Activated naive CD8-positive, alpha-beta T cell treated with anti-CD3 and anti-CD28 coated beads, Interleukin-2, amount 50 U/mL, for 24 hours (primary cell): ENCODE data around the gene GPNMB.

Experiments used
- ATAC-seq: fragments of 150-1000 bp; cut with Tn5 transposase; one replicate; pipeline ENCODE4 v1.10.0; 2021
- DNase-seq: peaks from one replicate; pipeline ENCODE4 v3.0.0; 2021
- H3K27ac Mint-ChIP-seq: one replicate; pipeline ENCODE4 v1.8.0; 2021; ENCODE audit warnings: mild to moderate bottlenecking, mixed read lengths
- H3K27me3 Mint-ChIP-seq: one replicate; pipeline ENCODE4 v1.8.0; 2021; ENCODE audit warnings: mixed read lengths
- H3K36me3 Mint-ChIP-seq: one replicate; pipeline ENCODE4 v1.8.0; 2021; ENCODE audit warnings: low read depth, mixed read lengths
- H3K4me1 Mint-ChIP-seq: one replicate; pipeline ENCODE4 v1.8.0; 2021; ENCODE audit warnings: mixed read lengths
- H3K4me3 Mint-ChIP-seq: one replicate; pipeline ENCODE4 v1.8.0; 2021; ENCODE audit warnings: mild to moderate bottlenecking, moderate library complexity, mixed read lengths
- H3K9me3 Mint-ChIP-seq: one replicate; pipeline ENCODE4 v1.8.0; 2021; ENCODE audit warnings: mixed read lengths

The GPNMB gene

DNA sequence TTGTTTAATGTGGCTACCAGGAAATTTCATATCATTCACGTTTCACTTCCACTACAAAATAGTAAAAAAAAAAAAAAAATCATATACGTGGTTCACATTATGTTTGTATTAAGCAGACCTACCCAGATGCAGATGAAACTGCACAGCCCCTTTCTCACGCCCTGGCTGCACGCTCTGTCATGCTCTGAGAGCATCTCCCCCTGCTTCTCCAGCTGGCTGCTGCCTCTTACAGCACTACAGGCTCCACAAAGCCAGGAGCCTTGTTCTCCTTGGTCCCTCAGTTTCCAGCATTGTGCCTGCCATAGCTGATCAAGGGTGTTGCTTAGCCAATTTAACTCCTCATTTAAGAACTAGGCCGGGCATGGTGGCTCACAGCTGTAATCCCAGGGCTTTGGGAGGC is 6.9 kb upstream of the GPNMB start:
- DNase-seq, result no peak
- no peak overlapping the region for H3K27ac Mint-ChIP-seq
- no peaks in the 10 kb centered on the region for H3K36me3 Mint-ChIP-seq
- H3K4me1 Mint-ChIP-seq, result no peaks in the 10 kb centered on the region
- no peak overlapping the region for H3K4me3 Mint-ChIP-seq
- no peak for ATAC-seq
- H3K9me3 Mint-ChIP-seq, result no peaks in the 10 kb centered on the region
- H3K27me3 Mint-ChIP-seq, result peaks cover 11% of the 10 kb centered on the region

DNA sequence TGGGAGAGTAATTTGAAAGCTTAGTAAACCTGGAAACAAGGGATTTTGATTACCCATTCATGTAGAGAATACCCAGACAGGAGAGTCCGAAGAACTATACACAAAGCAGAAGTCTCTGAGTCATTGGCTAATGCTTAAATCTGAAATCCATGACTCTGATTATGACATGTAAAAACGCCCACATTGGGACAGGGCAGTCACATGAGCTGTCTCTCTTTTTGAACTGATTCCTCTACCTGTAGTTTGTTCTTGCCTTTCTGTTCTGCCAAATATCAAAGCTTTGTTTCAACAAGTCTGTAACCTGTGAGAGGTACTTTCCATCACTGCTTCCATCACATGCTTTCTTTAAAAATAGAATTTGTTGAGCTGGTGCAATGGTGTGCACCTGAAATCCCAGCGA is 4.3 kb upstream of the GPNMB start:
- Mint-ChIP-seq H3K4me3 (no peak overlapping the region), H3K4me1 (no peaks in the 10 kb centered on the region), H3K9me3 (no peaks in the 10 kb centered on the region), H3K27ac (no peak overlapping the region), H3K27me3 (peaks cover 27% of the 10 kb centered on the region), H3K36me3 (no peaks in the 10 kb centered on the region)
- no peak for DNase-seq
- no peak for ATAC-seq

DNA sequence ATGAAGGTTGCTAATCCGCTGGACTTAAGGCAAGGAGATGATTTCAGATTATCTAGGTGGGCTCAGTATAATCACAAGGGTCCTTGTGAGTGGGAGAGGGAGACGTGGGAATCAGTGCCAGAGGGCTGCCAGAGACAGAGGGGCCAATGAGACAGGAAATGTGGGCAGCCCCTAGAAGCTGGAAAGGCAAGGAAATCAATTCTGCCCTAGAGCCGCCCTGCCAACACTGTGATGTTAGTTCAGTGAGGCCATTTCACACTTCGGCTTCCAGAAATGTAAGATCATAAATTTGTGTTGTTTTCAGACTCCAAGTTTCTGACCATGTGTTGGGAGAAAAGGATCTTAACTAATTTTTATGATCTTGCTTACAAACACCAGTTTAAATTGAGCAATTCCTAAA is 3.6 kb upstream of the GPNMB start:
- Mint-ChIP-seq H3K9me3 (no peaks in the 10 kb centered on the region), H3K36me3 (no peaks in the 10 kb centered on the region), H3K27ac (no peak overlapping the region), H3K27me3 (peaks cover 29% of the 10 kb centered on the region), H3K4me1 (peaks cover under 1% of the 10 kb centered on the region), H3K4me3 (no peak overlapping the region)
- DNase-seq, result no peak
- ATAC-seq, result no peak

DNA sequence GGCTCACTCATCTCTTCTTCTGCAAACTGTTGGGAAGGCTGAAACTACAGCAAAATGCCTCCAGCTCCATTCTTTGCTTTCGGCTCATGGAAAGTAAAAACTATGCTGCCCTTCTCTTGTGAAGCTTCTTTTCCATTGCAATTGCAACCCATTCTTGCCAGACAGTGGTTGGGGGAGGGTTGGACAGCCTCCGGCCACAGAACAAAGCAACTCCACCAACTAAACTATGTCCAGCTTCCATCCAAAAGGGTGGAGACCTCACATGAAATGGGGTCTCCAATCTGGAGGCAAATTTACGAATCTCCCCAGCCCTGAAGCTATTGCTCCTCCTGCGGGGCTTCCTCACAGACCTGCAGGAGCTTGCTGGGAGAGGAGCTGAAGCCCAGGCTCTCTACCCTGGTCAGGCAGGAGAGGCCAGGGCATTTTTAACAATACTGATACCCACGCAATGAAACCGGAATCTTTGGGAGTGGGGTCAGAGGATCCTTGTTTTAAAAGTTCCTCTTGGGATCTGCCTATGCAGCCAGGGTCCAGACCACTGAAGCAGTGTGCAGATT is 549 bp downstream of the GPNMB start:
- Mint-ChIP-seq H3K27me3 (peaks cover 65% of the 10 kb centered on the region), H3K36me3 (no peaks in the 10 kb centered on the region), H3K4me3 (no peak overlapping the region), H3K9me3 (peaks cover 15% of the 10 kb centered on the region), H3K27ac (no peak overlapping the region), H3K4me1 (peaks cover 2% of the 10 kb centered on the region)
- ATAC-seq (no peak), DNase-seq (no peak)

DNA sequence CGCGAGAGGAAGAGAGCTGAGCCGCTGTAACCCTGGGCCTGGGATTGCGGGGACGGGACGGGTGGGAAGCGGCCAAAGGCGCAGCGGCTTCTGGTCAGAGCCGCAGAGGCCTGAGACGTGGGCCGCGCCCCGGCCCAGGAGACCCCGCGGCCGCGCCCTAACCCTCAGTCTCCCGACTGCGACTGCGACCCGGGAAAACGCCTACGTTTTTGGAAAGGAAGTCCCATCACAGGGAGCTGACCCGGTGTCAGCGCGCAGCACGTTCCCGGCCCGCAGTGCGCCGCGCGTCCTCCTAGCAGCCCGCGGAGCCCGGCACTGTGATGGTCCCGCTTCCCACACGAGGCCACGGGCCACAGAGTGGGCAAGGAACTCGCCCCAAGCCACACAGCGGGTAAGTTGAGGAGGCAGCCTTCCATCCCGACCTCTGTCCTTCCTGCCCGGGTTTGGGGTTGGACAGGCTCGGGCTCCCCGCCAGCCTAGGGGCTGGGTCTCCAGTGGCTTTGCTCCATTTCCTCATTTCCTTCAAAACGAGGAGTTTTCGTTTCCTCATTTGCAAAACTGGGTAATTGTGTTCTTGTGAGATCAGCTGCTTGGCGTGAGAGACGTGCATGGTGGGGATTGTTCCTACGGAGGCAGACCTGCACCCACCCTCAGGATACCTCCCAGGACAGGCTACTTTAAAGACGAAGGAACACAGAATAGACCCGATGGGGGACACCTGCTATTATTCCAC is 1.2 kb downstream of the GPNMB start:
- Mint-ChIP-seq H3K4me3 (peak overlapping the region; percentile 47), H3K36me3 (no peaks in the 10 kb centered on the region), H3K9me3 (peaks cover 21% of the 10 kb centered on the region), H3K4me1 (peaks cover 2% of the 10 kb centered on the region), H3K27ac (no peak overlapping the region), H3K27me3 (peaks cover 67% of the 10 kb centered on the region)
- ATAC-seq (no peak), DNase-seq (no peak)

DNA sequence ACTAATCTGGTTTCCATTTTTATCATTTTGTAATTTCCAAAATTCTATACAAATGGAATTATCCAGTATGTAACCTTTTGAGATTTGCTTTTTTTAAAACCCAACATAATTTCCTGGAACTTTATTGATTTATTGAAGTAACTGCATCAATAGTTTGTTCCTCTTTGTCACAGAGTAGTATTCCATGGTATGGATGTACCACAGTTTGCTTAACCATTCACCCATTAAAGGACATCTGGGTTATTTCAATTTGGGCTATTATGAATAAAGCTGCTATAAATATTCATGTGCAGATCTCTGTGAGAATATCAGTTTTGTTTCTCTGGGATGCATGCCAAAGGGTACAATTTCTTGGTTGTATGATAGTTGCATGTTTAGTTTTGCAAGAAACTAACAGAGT is 2.9 kb downstream of the GPNMB start:
- DNase-seq (no peak), ATAC-seq (no peak)
- no peak overlapping the region for H3K27ac Mint-ChIP-seq
- H3K36me3 Mint-ChIP-seq, result no peaks in the 10 kb centered on the region
- H3K4me1 Mint-ChIP-seq, result peaks cover 2% of the 10 kb centered on the region
- peaks cover 66% of the 10 kb centered on the region for H3K27me3 Mint-ChIP-seq
- no peak overlapping the region for H3K4me3 Mint-ChIP-seq
- H3K9me3 Mint-ChIP-seq, result peaks cover 21% of the 10 kb centered on the region

DNA sequence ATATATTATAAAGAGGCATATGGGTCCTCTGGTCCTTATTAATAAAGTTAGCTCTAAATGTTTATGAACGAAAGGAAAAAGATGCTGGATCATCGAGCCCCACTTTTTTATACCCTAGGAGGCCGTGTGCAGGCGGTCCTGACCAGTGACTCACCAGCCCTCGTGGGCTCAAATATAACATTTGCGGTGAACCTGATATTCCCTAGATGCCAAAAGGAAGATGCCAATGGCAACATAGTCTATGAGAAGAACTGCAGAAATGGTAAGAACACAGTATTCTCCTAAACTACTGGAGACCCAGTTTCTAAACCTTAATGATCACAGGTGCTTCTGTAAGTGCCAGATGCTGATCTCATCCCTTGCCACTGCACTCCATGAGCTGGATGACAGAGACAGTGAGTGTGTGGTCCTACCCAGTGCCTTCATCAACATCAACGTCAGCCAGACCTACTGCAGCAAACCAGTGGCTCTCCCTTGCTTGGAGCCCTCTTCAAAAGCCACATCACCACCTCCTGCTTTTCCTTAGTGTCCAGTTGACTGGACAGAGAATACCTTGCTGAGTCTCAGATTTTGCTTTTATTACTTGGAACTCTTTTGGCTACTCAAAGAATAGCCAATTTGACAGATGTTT is 7.6 kb downstream of the GPNMB start:
- Mint-ChIP-seq H3K4me3 (no peak overlapping the region), H3K27ac (no peak overlapping the region), H3K36me3 (no peaks in the 10 kb centered on the region), H3K27me3 (peaks cover 46% of the 10 kb centered on the region), H3K4me1 (no peaks in the 10 kb centered on the region), H3K9me3 (peaks cover 21% of the 10 kb centered on the region)
- ATAC-seq, result no peak
- no peak for DNase-seq

DNA sequence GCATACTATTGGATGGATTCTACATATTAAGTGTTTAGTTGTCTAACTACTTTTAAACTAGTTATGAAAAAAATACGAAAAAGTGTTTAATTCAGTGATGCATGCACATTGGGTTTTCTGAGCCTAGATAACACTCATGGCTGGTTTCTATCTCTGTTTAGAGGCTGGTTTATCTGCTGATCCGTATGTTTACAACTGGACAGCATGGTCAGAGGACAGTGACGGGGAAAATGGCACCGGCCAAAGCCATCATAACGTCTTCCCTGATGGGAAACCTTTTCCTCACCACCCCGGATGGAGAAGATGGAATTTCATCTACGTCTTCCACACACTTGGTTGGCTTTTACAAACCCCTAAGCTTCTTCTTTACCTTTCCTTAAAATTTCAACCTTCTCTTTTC is 10.2 kb downstream of the GPNMB start:
- no peaks in the 10 kb centered on the region for H3K36me3 Mint-ChIP-seq
- no peaks in the 10 kb centered on the region for H3K4me1 Mint-ChIP-seq
- peaks cover 26% of the 10 kb centered on the region for H3K27me3 Mint-ChIP-seq
- peaks cover 10% of the 10 kb centered on the region for H3K9me3 Mint-ChIP-seq
- DNase-seq (no peak), ATAC-seq (no peak)
- H3K4me3 Mint-ChIP-seq, result no peak overlapping the region
- no peak overlapping the region for H3K27ac Mint-ChIP-seq

DNA sequence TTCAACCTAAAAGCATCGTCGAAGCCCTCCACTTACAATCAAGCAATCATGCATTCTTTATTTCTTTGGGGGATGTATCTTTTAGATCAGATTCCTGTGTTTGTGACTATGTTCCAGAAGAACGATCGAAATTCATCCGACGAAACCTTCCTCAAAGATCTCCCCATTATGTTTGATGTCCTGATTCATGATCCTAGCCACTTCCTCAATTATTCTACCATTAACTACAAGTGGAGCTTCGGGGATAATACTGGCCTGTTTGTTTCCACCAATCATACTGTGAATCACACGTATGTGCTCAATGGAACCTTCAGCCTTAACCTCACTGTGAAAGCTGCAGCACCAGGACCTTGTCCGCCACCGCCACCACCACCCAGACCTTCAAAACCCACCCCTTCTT is 13.8 kb downstream of the GPNMB start:
- peaks cover 11% of the 10 kb centered on the region for H3K27me3 Mint-ChIP-seq
- no peak for ATAC-seq
- no peak overlapping the region for H3K4me3 Mint-ChIP-seq
- H3K36me3 Mint-ChIP-seq, result no peaks in the 10 kb centered on the region
- H3K4me1 Mint-ChIP-seq, result peaks cover 1% of the 10 kb centered on the region
- no peak overlapping the region for H3K27ac Mint-ChIP-seq
- no peaks in the 10 kb centered on the region for H3K9me3 Mint-ChIP-seq
- DNase-seq, result no peak

DNA sequence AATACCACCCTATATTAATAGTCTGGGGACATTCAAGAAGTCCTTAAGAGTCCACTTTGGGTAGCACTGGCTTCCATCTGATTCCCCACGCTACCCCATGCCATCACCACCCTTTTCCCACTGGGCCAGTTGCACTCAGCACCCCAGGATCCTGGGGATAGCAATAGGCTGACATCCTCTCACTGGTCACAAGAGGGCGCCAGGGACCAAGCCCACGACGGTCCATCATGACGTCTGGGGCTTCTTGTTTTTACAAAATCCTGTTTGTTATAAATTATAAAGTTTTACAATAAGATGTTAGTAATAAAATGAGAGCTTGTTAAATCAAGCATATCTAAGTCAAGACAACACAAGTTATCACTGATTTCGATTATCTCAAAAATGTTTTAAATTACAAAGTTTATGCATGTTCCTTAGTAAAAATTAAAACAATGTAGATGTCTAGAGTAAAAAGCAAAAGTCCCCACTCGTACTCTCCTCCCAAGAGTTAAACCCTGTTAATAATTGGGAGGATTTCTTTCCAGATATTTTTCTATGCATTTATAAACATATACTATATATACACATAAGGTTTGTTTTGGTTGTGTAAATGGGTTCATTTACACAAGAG is 15.4 kb downstream of the GPNMB start:
- peaks cover 6% of the 10 kb centered on the region for H3K27me3 Mint-ChIP-seq

DNA sequence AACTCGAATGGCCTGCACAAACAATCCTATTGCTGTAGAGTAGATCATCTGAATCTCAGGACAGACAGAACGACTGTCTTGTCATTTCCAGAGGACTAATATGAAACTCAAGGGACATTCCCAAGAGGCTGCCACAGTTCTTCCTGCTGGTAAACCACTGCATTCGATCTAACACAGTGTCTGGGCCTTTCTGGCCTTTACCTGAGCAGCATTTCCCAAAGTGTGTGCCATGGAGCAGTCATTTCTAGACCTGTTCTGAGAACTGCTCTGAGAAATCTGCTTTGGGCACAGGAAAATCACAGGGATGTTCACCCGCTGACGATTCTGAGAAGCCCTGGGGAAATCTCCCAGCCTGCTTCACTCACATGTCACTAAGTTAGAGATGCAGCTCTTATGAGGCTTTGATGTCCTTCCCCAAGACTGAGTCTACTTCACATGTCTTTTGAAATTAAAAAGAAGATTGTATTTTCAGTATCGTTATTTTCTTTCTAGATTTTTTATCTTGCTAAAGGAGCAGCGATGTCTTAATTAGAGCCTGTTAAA is 18.4 kb downstream of the GPNMB start:
- peak; percentile 59 for ATAC-seq
- H3K4me3 Mint-ChIP-seq, result no peak overlapping the region
- no peaks in the 10 kb centered on the region for H3K9me3 Mint-ChIP-seq
- no peak overlapping the region for H3K27ac Mint-ChIP-seq
- H3K27me3 Mint-ChIP-seq, result peaks cover 3% of the 10 kb centered on the region
- peaks cover 1% of the 10 kb centered on the region for H3K4me1 Mint-ChIP-seq
- H3K36me3 Mint-ChIP-seq, result no peaks in the 10 kb centered on the region
- DNase-seq, result no peak

More for the DNA sequence above, 15.4 kb downstream of the GPNMB start:
- Mint-ChIP-seq H3K9me3 (no peaks in the 10 kb centered on the region), H3K36me3 (no peaks in the 10 kb centered on the region), H3K27ac (no peak overlapping the region), H3K4me3 (no peak overlapping the region), H3K4me1 (peaks cover 1% of the 10 kb centered on the region)
- ATAC-seq, result peak; percentile 84
- DNase-seq, result peak; percentile 65

DNA sequence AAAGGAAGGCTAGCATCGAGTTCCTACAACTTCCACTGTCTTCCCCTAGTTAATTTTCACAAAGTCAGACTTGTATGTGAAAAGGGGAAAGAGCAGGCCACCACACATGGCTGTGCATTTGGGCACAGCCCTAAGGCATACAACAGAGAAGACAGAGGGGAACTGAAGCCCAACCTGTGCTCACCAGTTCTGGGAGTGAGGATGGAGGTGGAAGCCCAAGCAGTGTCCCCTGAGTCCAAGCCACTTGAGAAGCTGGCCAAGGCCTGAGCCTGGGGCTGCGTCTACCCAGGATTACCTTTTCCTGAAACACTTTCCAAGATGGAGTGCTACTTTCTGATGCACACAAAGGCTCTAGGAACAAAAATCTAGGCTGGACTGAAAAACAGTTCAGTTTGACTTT is 20.3 kb downstream of the GPNMB start:
- H3K27me3 Mint-ChIP-seq, result peaks cover 3% of the 10 kb centered on the region
- peaks cover 1% of the 10 kb centered on the region for H3K4me1 Mint-ChIP-seq

DNA sequence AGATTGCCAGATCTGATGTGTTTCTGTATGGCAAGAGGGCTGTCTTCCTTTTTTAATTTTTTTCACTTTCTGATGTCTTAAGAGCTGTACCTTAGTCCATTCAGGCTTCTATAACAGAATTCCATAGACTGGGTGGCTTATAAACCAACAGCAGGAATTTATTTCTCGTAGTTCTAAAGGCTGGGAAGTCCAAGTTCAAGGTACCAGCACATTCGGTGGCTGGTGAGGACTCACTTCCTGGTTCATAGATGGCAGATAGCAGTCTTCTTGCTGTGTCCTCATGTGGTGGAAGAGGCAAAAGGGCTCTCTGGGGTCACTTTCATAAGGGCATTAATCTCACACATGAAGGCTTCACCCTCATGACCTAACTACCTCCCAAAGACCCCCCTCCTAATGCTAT is 20.8 kb downstream of the GPNMB start:
- Mint-ChIP-seq H3K36me3 (no peaks in the 10 kb centered on the region), H3K27ac (no peak overlapping the region), H3K9me3 (no peaks in the 10 kb centered on the region), H3K27me3 (peaks cover 6% of the 10 kb centered on the region), H3K4me3 (no peak overlapping the region), H3K4me1 (peaks cover 4% of the 10 kb centered on the region)
- no peak for DNase-seq
- ATAC-seq, result no peak

More for the DNA sequence above, 20.3 kb downstream of the GPNMB start:
- DNase-seq (no peak), ATAC-seq (no peak)
- Mint-ChIP-seq H3K27ac (no peak overlapping the region), H3K9me3 (no peaks in the 10 kb centered on the region), H3K4me3 (no peak overlapping the region), H3K36me3 (no peaks in the 10 kb centered on the region)

DNA sequence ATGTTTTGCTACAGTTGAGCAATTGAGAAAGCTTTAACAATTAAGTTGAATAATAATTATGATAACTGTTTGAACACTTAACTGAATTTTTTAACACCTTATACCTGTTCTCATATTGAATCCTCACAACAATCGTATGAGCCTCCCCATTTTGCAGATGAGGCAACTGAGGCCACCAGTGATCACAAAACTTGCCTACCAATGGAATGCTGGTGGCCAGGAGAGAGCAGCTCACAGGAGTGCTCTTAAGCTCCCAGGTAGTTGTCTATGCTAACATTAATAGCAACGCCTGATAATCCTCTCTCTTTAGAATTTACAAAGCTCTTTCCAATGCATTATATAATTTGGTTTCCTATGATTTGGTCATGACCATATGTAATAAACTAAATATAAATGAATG is 21.6 kb downstream of the GPNMB start:
- Mint-ChIP-seq H3K36me3 (no peaks in the 10 kb centered on the region), H3K4me1 (peaks cover 10% of the 10 kb centered on the region), H3K4me3 (no peak overlapping the region), H3K9me3 (no peaks in the 10 kb centered on the region), H3K27ac (no peak overlapping the region), H3K27me3 (peaks cover 10% of the 10 kb centered on the region)
- ATAC-seq (no peak), DNase-seq (no peak)

DNA sequence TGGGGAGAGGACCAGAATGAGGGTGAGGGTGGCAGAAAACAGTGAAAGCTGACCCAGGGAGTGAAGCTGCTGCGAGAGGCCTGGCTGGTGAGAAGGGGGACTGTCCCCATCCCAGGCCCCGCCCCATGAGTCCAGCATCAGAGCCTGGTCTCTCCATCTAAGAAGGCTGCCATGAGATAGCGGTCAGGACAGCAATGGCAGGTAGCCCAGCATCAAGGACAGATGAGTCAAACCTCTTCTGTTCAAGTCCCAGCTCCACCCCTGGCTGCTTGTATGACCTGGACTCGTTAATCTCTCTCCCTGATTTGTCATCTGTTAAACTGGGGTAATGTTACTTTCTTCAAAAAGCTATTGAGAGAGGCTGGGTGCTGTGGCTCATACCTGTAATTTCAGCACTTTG is 22.2 kb downstream of the GPNMB start:
- Mint-ChIP-seq H3K9me3 (no peaks in the 10 kb centered on the region), H3K36me3 (no peaks in the 10 kb centered on the region), H3K4me1 (peaks cover 15% of the 10 kb centered on the region), H3K4me3 (no peak overlapping the region), H3K27me3 (peaks cover 10% of the 10 kb centered on the region), H3K27ac (no peak overlapping the region)
- no peak for ATAC-seq
- DNase-seq, result no peak
